HL-60 (cell line): ENCODE measurements around the gene MACROD1.
"Not testable (repeated sequence)": the region's sequence is repeated elsewhere in the genome, so short reads cannot be mapped to it uniquely, and the experiment has no call there.

Experiments used
- CTCF ChIP-seq: IDR thresholded peaks from one replicate; pipeline ENCODE4 v1.5.1; 2011; ENCODE audit warnings: low read length, control low read depth, inconsistent platforms; ENCODE audit not compliant: insufficient read depth
- GABPA ChIP-seq: IDR thresholded peaks from 2 replicates; pipeline ENCODE4 v1.6.1; 2012; ENCODE audit warnings: low read depth
- POLR2AphosphoS5 ChIP-seq: IDR thresholded peaks from 2 replicates; pipeline ENCODE4 v1.6.1; 2012; ENCODE audit warnings: low read depth
- REST ChIP-seq: IDR thresholded peaks from 2 replicates; pipeline ENCODE4 v1.6.1; 2012; ENCODE audit warnings: low read depth; ENCODE audit not compliant: insufficient replicate concordance
- SPI1 ChIP-seq: IDR thresholded peaks from 2 replicates; pipeline ENCODE4 v1.6.1; 2012; ENCODE audit warnings: low read depth, mild to moderate bottlenecking, borderline replicate concordance

GRCh38 chr11:64162769-64163168 lies 3.1 kb downstream of the MACROD1 start:
- not testable (repeated sequence) for TF ChIP-seq REST, CTCF, GABPA, POLR2AphosphoS5, SPI1
